BLaER1 treated with 17β-estradiol and CSF1 and Interleukin-3, amounts not matched to agents 10 nM and 100 nM (cell line): ENCODE measurements around the gene ULBP2.
A peak's percentile ranks its signal among the peaks of the same experiment; 100 is the strongest.
"Not testable (repeated sequence)": the region's sequence is repeated elsewhere in the genome, so short reads cannot be mapped to it uniquely, and the experiment has no call there.

Experiments
- H3K27ac ChIP-seq, 11 experiments: shearing (Covaris generic); formaldehyde crosslinking; 2 replicates each; pipeline ENCODE4 v1.8.1; 2022
- H3K27me3 ChIP-seq, 11 experiments: shearing (Covaris generic); formaldehyde crosslinking; 2 replicates each; pipeline ENCODE4 v1.8.1; 2022
- H3K36me3 ChIP-seq, 11 experiments: shearing (Covaris generic); formaldehyde crosslinking; 2 replicates each; pipeline ENCODE4 v1.8.1; 2022
- H3K4me1 ChIP-seq, 10 experiments: shearing (Covaris generic); formaldehyde crosslinking; 2 replicates each; pipeline ENCODE4 v1.8.1; 2022
- H3K4me2 ChIP-seq, 11 experiments: shearing (Covaris generic); formaldehyde crosslinking; 2 replicates each; pipeline ENCODE4 v1.8.1; 2022
- H3K4me3 ChIP-seq, 10 experiments: shearing (Covaris generic); formaldehyde crosslinking; 2 replicates each; pipeline ENCODE4 v1.8.1; 2022
- H3K9ac ChIP-seq, 11 experiments: shearing (Covaris generic); formaldehyde crosslinking; 2 replicates each; pipeline ENCODE4 v1.8.1; 2022
- H3K9me3 ChIP-seq, 11 experiments: shearing (Covaris generic); formaldehyde crosslinking; replicated peaks in 1 of 11; 2 replicates each; pipeline ENCODE4 v1.8.1; 2022
- H4K20me1 ChIP-seq, 11 experiments: shearing (Covaris generic); formaldehyde crosslinking; 2 replicates each; pipeline ENCODE4 v1.8.1; 2022
- Cebpa-rat ChIP-seq, 11 experiments: shearing (Covaris generic); IDR thresholded peaks; 2 replicates each; pipeline ENCODE4 v1.8.1; 2022

ULBP2 gene

GRCh38 chr6:149905911-149906371, 35.9 kb upstream of the ULBP2 start:
- no peak for TF ChIP-seq Cebpa-rat (IDR thresholded peaks at IDR 0.05)
- 0 out of 22 replicates have a peak overlapping the region, but pooled peaks of 2 of the 11 experiments have one; percentile 14 to 20 for H3K9ac ChIP-seq
- H4K20me1 ChIP-seq, result no peaks in the 10 kb centered on the region
- peaks cover 28 to 36% (median 33%) of the 10 kb centered on the region in 11 experiments for H3K9me3 ChIP-seq
- H3K4me2 ChIP-seq, result peak overlapping the region; percentile 24 to 88 (median 66)
- peak overlapping the region in 1 of 11 experiments; percentile 36; a peak in 2 of 22 replicates for H3K27ac ChIP-seq
- H3K27me3 ChIP-seq, result no peaks in the 10 kb centered on the region
- peaks cover 10 to 31% (median 19%) of the 10 kb centered on the region in 10 experiments for H3K4me1 ChIP-seq
- H3K4me3 ChIP-seq, result no peak overlapping the region
- peaks cover 0 to 8% (median 0%) of the 10 kb centered on the region in 11 experiments; a peak in 3 of 22 replicates for H3K36me3 ChIP-seq

GRCh38 chr6:149906405-149906804, 35.4 kb upstream of the ULBP2 start:
- Histone ChIP-seq H3K4me1 (peaks cover 10 to 31% (median 19%) of the 10 kb centered on the region in 10 experiments), H3K36me3 (peaks cover 0 to 8% (median 0%) of the 10 kb centered on the region in 11 experiments; a peak in 3 of 22 replicates), H3K9ac (0 out of 22 replicates have a peak overlapping the region, but pooled peaks of 2 of the 11 experiments have one; percentile 14 to 20), H3K4me2 (peak overlapping the region; percentile 24 to 88 (median 66); a peak in 21 of 22 replicates), H3K4me3 (no peak overlapping the region), H4K20me1 (no peaks in the 10 kb centered on the region), H3K9me3 (peaks cover 28 to 36% (median 33%) of the 10 kb centered on the region in 11 experiments), H3K27ac (peak overlapping the region in 1 of 11 experiments; percentile 36; a peak in 1 of 22 replicates), H3K27me3 (no peaks in the 10 kb centered on the region)
- TF ChIP-seq Cebpa-rat (IDR thresholded peaks at IDR 0.05), result no peak

GRCh38 chr6:149907317-149907716, 34.5 kb upstream of the ULBP2 start:
- H3K9me3 ChIP-seq, result peaks cover 28 to 36% (median 33%) of the 10 kb centered on the region in 11 experiments
- no peak overlapping the region for H3K4me3 ChIP-seq
- H3K9ac ChIP-seq, result no peak overlapping the region
- H4K20me1 ChIP-seq, result no peaks in the 10 kb centered on the region
- H3K27me3 ChIP-seq, result no peaks in the 10 kb centered on the region
- peaks cover 10 to 31% (median 19%) of the 10 kb centered on the region in 10 experiments for H3K4me1 ChIP-seq
- H3K27ac ChIP-seq, result no peak overlapping the region
- TF ChIP-seq Cebpa-rat (IDR thresholded peaks at IDR 0.05), result no peak
- peaks cover 0 to 8% (median 0%) of the 10 kb centered on the region in 11 experiments; a peak in 3 of 22 replicates for H3K36me3 ChIP-seq
- no peak overlapping the region; a peak in 1 of 22 replicates for H3K4me2 ChIP-seq

- H4K20me1 ChIP-seq, H3K27me3 ChIP-seq, H3K9ac ChIP-seq, H3K27ac ChIP-seq, H3K36me3 ChIP-seq, H3K4me2 ChIP-seq: not testable (repeated sequence)
- H3K4me1 ChIP-seq, result peaks cover 10 to 31% (median 19%) of the 10 kb centered on the region in 10 experiments
- peak overlapping the region in 2 of 10 experiments; percentile 2 to 24; a peak in 1 of 20 replicates for H3K4me3 ChIP-seq
- H3K9me3 ChIP-seq, result peaks cover 28 to 36% (median 33%) of the 10 kb centered on the region in 11 experiments
Observed at GRCh38 chr6:149908480-149908879, 33.3 kb upstream of the ULBP2 start.

- H3K4me2 ChIP-seq, result no peak overlapping the region
- TF ChIP-seq Cebpa-rat (IDR thresholded peaks at IDR 0.05), result no peak
- no peaks in the 10 kb centered on the region for H3K27me3 ChIP-seq
- H3K4me1 ChIP-seq, result peaks cover 10 to 21% (median 19%) of the 10 kb centered on the region in 10 experiments
- no peak overlapping the region for H3K9ac ChIP-seq
- H3K4me3 ChIP-seq, result no peak overlapping the region
- no peak overlapping the region for H3K27ac ChIP-seq
- H4K20me1 ChIP-seq, result no peaks in the 10 kb centered on the region; a peak in 1 of 22 replicates
- H3K36me3 ChIP-seq, result peaks cover 0 to 8% (median 0%) of the 10 kb centered on the region in 11 experiments; a peak in 3 of 22 replicates
- H3K9me3 ChIP-seq, result peaks cover 28 to 36% (median 33%) of the 10 kb centered on the region in 11 experiments
Observed at GRCh38 chr6:149909701-149910470, 31.9 kb upstream of the ULBP2 start.

- no peak overlapping the region for H3K27ac ChIP-seq
- H3K4me3 ChIP-seq, result no peak overlapping the region
- H3K27me3 ChIP-seq, result no peaks in the 10 kb centered on the region
- H4K20me1 ChIP-seq, result no peaks in the 10 kb centered on the region; a peak in 1 of 22 replicates
- peaks cover 28 to 36% (median 33%) of the 10 kb centered on the region in 11 experiments for H3K9me3 ChIP-seq
- peaks cover 8 to 13% (median 11%) of the 10 kb centered on the region in 10 experiments for H3K4me1 ChIP-seq
- no peak overlapping the region for H3K9ac ChIP-seq
- H3K4me2 ChIP-seq, result no peak overlapping the region
- no peak for TF ChIP-seq Cebpa-rat (IDR thresholded peaks at IDR 0.05)
- H3K36me3 ChIP-seq, result peaks cover 0 to 8% (median 0%) of the 10 kb centered on the region in 11 experiments; a peak in 3 of 22 replicates
Observed at GRCh38 chr6:149910721-149911151, 31.1 kb upstream of the ULBP2 start.

GRCh38 chr6:149912680-149913079, 29.1 kb upstream of the ULBP2 start:
- not testable (repeated sequence) for H3K27ac ChIP-seq, H4K20me1 ChIP-seq, H3K4me3 ChIP-seq, H3K9ac ChIP-seq, H3K27me3 ChIP-seq, H3K4me1 ChIP-seq, H3K4me2 ChIP-seq, H3K36me3 ChIP-seq
- peaks cover 23 to 31% (median 27%) of the 10 kb centered on the region in 11 experiments for H3K9me3 ChIP-seq

GRCh38 chr6:149913085-149913484, 28.7 kb upstream of the ULBP2 start:
- no peak overlapping the region for H3K4me3 ChIP-seq
- H3K27me3 ChIP-seq, result no peaks in the 10 kb centered on the region
- peaks cover 0 to 7% (median 0%) of the 10 kb centered on the region in 11 experiments; a peak in 3 of 22 replicates for H3K36me3 ChIP-seq
- peaks cover 19 to 27% (median 23%) of the 10 kb centered on the region in 11 experiments for H3K9me3 ChIP-seq
- H3K9ac ChIP-seq, result no peak overlapping the region
- no peak overlapping the region for H3K27ac ChIP-seq
- TF ChIP-seq Cebpa-rat (IDR thresholded peaks at IDR 0.05), result no peak
- no peak overlapping the region for H3K4me2 ChIP-seq
- H3K4me1 ChIP-seq, result no peaks in the 10 kb centered on the region
- no peaks in the 10 kb centered on the region; a peak in 1 of 22 replicates for H4K20me1 ChIP-seq

- no peak overlapping the region for H3K4me3 ChIP-seq
- no peaks in the 10 kb centered on the region for H3K4me1 ChIP-seq
- H3K27me3 ChIP-seq, result no peaks in the 10 kb centered on the region
- H4K20me1 ChIP-seq, result no peaks in the 10 kb centered on the region; a peak in 1 of 22 replicates
- no peak overlapping the region for H3K27ac ChIP-seq
- H3K9ac ChIP-seq, result no peak overlapping the region
- TF ChIP-seq Cebpa-rat (IDR thresholded peaks at IDR 0.05), result no peak
- peaks cover 13 to 21% (median 17%) of the 10 kb centered on the region in 11 experiments for H3K9me3 ChIP-seq
- peaks cover 0 to 4% (median 0%) of the 10 kb centered on the region in 11 experiments; a peak in 2 of 22 replicates for H3K36me3 ChIP-seq
- no peak overlapping the region for H3K4me2 ChIP-seq
Observed at GRCh38 chr6:149913540-149914240, 28.1 kb upstream of the ULBP2 start.
